Prostate gland (tissue), 2 donors: ENCODE measurements around the gene SOX2. TPM values are rescaled to one million over a fixed set of nuclear protein-coding genes. Genes with fewer than 3 reads are reported as not detected.
A peak's percentile ranks its signal among the peaks of the same experiment; 100 is the strongest.

Experiments
- DNase-seq: peaks from one replicate; pipeline ENCODE4 v3.0.0-alpha.2; 2019; ENCODE audit warnings: low spot score
- H3K27ac ChIP-seq, 2 donors: fragments of 200-600 bp; sonication (generic); 2 replicates each; pipeline ENCODE4 v1.5.1; 2017 to 2019
- H3K27me3 ChIP-seq: fragments of 200-600 bp; sonication (generic); replicated peaks from 2 replicates; pipeline ENCODE4 v1.5.1; 2019; ENCODE audit not compliant: insufficient read depth
- H3K36me3 ChIP-seq, 2 donors: fragments of 200-600 bp; sonication (generic); 1 replicate in 1 of 2; 2 replicates in 1 of 2; pipeline versions ENCODE4 v1.5.1 to v1.8.1; 2017 to 2019
- H3K4me1 ChIP-seq: fragments of 200-600 bp; sonication (generic); replicated peaks from 2 replicates; pipeline ENCODE4 v1.5.1; 2019
- H3K4me3 ChIP-seq, 2 donors: fragments of 200-600 bp; sonication (generic); 2 replicates each; pipeline ENCODE4 v1.5.1; 2017 to 2019
- H3K9me3 ChIP-seq: fragments of 200-600 bp; sonication (generic); 2 replicates; pipeline ENCODE4 v1.5.1; 2017
- CTCF ChIP-seq, 4 experiments: fragments of 200-600 bp in 2 of 4; fragments of 450-650 bp in 2 of 4; sonication (generic) in 2 of 4; IDR thresholded peaks; 1 replicate in 3 of 4; 2 replicates in 1 of 4; pipeline ENCODE4 v1.5.1; 2016 to 2019; ENCODE audit warnings: antibody characterized with exemption in 4 of 4, mild to moderate bottlenecking in 2 of 4, moderate library complexity in 2 of 4
- POLR2A ChIP-seq: fragments of 450-650 bp; IDR thresholded peaks from one replicate; pipeline ENCODE4 v1.6.1; 2016; ENCODE audit warnings: antibody characterized with exemption, mild to moderate bottlenecking
- POLR2AphosphoS5 ChIP-seq: sonication (generic); formaldehyde crosslinking; IDR thresholded peaks from one replicate; pipeline ENCODE4 v1.6.1; 2017; ENCODE audit warnings: antibody characterized with exemption
- WGBS: methylation state at CpG from one replicate; pipeline ENCODE4 v1.1.5; 2018; 5-methylcytosine and 5-hydroxymethylcytosine counted together
- intact Hi-C: fragments of 100-400 bp; cut with DNase I; formaldehyde crosslinking; loops from one replicate; pipeline ENCODE4 v1.14.2; 2022
- total RNA-seq, 2 donors: library from RNA; depleted of rRNA; stranded (reverse); fragments of >200 nt; gene quantifications; one replicate each; pipeline ENCODE4 v1.1.0, GENCODE V29; 2016

SOX2 gene
- total RNA-seq, 2 donors from 2014 or later = 10.5 to 17.8 TPM

GRCh38 chr3:181713676-181714612 is 2.2 kb downstream of the SOX2 start:
- H3K4me1 ChIP-seq = peaks cover 3% of the 10 kb centered on the region
- H3K27ac ChIP-seq = peak overlapping the region; percentile 76 to 82
- H3K27me3 ChIP-seq = peaks cover 12% of the 10 kb centered on the region
- H3K4me3 ChIP-seq = peak overlapping the region; percentile 36 to 49
- no peak for DNase-seq
- H3K36me3 ChIP-seq = no peaks in the 10 kb centered on the region
- intact Hi-C loops = no loop called here
- no peaks in the 10 kb centered on the region for H3K9me3 ChIP-seq
- WGBS = 8% methylated on average over 13 of the region's 13 CpGs
- TF ChIP-seq POLR2A (no peak), CTCF (IDR thresholded peaks at IDR 0.05) (no peak), POLR2AphosphoS5 (no peak)

DNA sequence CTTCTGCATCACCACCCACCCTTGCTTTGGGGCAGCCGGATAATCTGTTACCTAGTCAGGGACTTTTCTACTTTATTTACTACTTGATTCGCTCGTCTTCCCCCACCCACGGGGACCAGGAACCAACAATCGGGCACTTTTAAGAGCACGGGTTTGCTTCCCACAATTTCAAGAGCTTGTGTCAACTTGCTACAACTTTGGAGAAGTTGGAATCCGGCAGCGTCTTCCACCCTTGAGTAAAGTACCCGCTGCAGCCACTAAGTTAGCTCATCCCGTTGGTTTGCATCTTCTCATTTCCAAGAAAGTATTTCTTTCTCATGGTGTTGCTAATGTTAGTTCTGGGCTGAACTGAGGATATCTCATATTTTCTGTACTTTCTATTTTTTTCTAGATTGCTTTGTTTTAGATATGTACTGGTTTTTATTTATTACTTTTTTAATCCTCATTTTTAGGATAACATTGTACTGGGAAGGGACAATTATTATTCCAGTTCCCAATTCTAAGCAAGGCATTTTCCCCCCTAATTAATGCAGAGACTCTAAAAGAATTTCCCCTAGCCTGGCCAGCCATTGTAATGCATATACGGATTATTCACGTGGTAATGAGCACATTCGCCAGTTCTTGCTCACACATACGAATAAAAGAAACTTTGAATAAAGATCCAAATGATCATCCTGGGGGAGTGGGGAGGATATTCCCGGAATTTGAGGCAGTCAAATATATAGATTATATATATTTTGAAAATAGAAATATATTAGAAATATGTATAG is 4.0 kb downstream of the SOX2 start:
- TF ChIP-seq CTCF (IDR thresholded peaks at IDR 0.05) (no peak), POLR2AphosphoS5 (peak; percentile 34)
- Histone ChIP-seq H3K4me1 (peaks cover 3% of the 10 kb centered on the region), H3K27me3 (peaks cover 9% of the 10 kb centered on the region), H3K4me3 (peak overlapping the region; percentile 9 to 15), H3K36me3 (no peaks in the 10 kb centered on the region), H3K27ac (peak overlapping the region; percentile 70 to 82), H3K9me3 (no peaks in the 10 kb centered on the region)
- peak; percentile 55 for DNase-seq
- intact Hi-C loops = no loop called here
- whole genome bisulfite sequencing = 10% methylated on average over 15 of the region's 15 CpGs

GRCh38 chr3:181716966-181717365 is 5.2 kb downstream of the SOX2 start:
- Histone ChIP-seq H3K4me3 (no peak overlapping the region), H3K27me3 (peaks cover 9% of the 10 kb centered on the region), H3K36me3 (no peaks in the 10 kb centered on the region), H3K27ac (peak overlapping the region; percentile 70 to 82), H3K4me1 (no peaks in the 10 kb centered on the region), H3K9me3 (no peaks in the 10 kb centered on the region)
- no peak for TF ChIP-seq POLR2AphosphoS5
- TF ChIP-seq CTCF (IDR thresholded peaks at IDR 0.05) = no peak
- no peak for TF ChIP-seq POLR2A
- WGBS = 8% methylated on average over 5 of the region's 5 CpGs
- intact Hi-C loops = no loop called here
- no peak for DNase-seq

- no peak for DNase-seq
- H3K27ac ChIP-seq = peak overlapping the region; percentile 70 to 82
- H3K4me1 ChIP-seq = no peaks in the 10 kb centered on the region
- H3K9me3 ChIP-seq = no peaks in the 10 kb centered on the region
- no peaks in the 10 kb centered on the region for H3K36me3 ChIP-seq
- TF ChIP-seq POLR2AphosphoS5 (no peak), POLR2A (no peak), CTCF (IDR thresholded peaks at IDR 0.05) (no peak)
- H3K27me3 ChIP-seq = peaks cover 8% of the 10 kb centered on the region
- no peak overlapping the region for H3K4me3 ChIP-seq
- intact Hi-C loops = no loop called here
- WGBS = 14% methylated on average over 6 of the region's 6 CpGs
Observed at GRCh38 chr3:181717549-181718171, 5.9 kb downstream of the SOX2 start.
